ENCODE results near the gene HSPA12B. TPM values are rescaled to one million over a fixed set of nuclear protein-coding genes. Genes with fewer than 3 reads are reported as not detected.
A peak's percentile ranks its signal among the peaks of the same experiment; 100 is the strongest.
"Not testable (repeated sequence)": the region's sequence is repeated elsewhere in the genome, so short reads cannot be mapped to it uniquely, and the experiment has no call there.

Gene HSPA12B
- polyA plus RNA-seq, 10 donors = 18.9 to 34.3 (median 23.4) TPM

DNA sequence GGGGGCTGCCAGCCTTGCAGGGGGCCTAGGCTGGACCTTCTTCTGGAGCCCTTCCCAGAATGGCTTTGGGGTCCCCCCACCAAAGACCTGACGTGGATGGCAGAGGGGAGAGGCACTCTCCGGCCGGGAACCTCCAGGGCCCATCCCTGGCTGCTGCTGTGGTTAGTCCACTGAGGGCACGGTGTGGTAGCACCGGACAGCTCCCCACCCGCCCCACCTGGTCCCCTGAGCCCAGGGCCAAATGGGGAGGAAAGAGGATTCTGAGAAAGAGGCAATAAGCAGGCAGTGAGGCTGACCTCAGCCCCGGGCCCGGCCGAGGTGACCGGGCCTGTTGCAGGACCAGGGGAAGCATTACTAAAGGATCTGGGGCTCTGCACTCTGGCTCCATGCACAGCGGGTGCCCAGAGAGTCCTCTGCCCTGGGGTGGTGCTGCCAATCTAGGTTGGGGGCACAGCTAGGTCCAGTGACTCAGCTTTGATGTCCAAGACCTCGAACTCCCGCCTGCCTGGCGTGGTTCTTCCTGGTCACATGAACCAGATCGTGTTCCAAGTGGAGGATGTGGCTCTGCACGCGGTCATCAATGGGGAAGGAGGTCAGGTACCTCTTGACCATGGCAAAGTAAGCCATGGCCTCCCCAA lies 51.9 kb downstream of the HSPA12B start:
- peak in 1 of 3 donors; percentile 13 for DNase-seq

- DNase-seq = peak in 1 of 3 donors; percentile 11
Measured at GRCh38 chr20:3784863-3785239, 52.4 kb downstream of the HSPA12B start.

GRCh38 chr20:3785240-3786125 lies 53.0 kb downstream of the HSPA12B start:
- DNase-seq = peak in 1 of 3 donors; percentile 53

GRCh38 chr20:3786126-3786484 lies 53.6 kb downstream of the HSPA12B start:
- peak in 2 of 3 donors; percentile 68 to 85 for DNase-seq

GRCh38 chr20:3786665-3787323 lies 54.3 kb downstream of the HSPA12B start, which contains the start of gene CENPB:
Gene CENPB (minus strand): TSS chr20:3786740. CDS start chr20:3786483, 257 bp downstream.
- peak; percentile 89 to 94 (median 93) for DNase-seq

DNA sequence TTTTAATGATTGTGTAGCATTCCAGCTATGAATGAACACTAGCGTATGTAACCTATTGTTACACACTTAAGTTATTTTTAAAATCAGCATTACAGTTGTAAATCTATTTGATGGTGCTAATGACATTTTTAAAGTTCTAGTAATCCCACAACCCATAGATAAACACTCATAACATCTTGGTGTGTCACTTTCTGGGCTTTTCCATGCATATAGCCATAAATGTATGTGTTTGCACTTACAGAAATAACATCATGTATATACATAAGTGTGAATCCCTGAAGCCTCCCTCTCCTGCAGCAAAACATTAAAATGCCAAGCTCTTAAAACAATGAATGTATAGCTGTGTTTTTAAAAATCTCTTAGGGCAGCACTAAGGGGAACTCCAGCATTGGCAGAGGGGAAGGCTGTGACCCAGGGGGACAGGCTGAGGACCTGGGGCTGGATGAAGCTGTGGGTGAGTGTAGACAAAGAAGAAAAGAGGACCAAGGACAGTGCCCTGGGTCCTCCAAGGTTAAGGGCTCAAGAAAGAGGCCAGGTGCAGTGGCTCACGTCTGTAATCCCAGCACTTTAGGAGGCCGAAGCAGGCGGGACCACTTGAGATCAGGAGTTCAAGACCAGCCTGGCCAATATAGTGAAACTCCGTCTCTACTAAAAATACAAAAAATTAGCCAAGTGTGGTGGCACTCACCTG lies 55.0 kb downstream of the HSPA12B start:
- peak in 1 of 3 donors; percentile 14 for DNase-seq

DNA sequence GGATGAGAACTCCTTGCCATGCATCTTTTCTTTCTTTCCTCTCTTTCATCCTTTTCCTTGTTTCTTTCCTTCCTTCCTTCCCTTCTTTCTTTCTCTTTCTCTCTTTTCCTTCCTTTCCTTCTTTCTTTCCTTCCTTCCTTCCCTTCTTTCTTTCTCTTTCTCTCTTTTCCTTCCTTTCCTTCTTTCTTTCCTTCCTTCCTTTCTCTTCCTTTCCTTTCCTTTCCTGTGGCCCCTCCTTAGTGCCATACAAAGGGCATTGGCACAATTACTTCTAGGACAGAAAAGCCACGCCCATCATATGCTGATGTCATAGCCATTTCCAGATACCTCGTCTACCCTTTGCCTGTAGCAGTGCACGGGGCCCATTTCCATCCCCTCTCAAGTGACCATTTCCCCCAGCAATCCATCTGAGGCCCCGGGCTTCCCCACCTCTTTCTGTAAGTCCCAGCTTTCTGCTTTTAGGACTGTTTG lies 56.2 kb downstream of the HSPA12B start:
- no peak for DNase-seq

DNA sequence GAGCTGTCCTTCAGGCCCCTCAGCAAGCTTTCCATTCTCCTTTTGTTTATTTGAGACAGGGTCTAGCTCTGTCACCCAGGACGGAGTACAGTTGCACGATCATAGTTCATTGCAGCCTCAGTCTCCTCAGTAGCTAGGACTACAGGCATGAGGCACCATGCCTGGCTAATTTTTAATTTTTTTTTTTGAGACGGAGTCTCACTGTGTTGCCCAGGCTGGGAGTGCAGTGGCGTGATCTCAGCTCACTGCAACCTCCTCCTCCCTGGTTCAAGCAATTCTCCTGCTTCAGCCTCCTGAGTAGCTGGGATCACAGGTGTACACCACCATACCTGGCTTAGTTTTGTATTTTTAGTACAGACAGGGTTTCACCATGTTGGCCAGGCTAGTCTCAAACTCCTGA lies 56.7 kb downstream of the HSPA12B start:
- not testable (repeated sequence) for DNase-seq

DNA sequence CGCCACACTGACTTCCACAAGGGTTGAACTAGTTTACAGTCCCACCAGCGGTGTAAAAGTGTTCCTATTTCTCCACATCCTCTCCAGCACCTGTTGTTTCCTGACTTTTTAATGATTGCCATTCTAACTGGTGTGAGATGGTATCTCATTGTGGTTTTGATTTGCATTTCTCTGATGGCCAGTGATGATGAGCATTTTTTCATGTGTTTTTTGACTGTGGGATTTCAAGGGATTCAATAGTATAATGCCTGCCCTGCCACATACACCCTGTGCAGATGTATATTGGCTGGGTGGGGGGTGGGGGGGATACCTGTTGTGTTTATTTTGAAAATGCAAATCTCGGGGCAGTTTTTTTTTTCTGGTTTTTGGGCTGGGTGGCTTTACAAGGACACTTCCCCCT lies 61.7 kb downstream of the HSPA12B start:
- not testable (repeated sequence) for DNase-seq

DNA sequence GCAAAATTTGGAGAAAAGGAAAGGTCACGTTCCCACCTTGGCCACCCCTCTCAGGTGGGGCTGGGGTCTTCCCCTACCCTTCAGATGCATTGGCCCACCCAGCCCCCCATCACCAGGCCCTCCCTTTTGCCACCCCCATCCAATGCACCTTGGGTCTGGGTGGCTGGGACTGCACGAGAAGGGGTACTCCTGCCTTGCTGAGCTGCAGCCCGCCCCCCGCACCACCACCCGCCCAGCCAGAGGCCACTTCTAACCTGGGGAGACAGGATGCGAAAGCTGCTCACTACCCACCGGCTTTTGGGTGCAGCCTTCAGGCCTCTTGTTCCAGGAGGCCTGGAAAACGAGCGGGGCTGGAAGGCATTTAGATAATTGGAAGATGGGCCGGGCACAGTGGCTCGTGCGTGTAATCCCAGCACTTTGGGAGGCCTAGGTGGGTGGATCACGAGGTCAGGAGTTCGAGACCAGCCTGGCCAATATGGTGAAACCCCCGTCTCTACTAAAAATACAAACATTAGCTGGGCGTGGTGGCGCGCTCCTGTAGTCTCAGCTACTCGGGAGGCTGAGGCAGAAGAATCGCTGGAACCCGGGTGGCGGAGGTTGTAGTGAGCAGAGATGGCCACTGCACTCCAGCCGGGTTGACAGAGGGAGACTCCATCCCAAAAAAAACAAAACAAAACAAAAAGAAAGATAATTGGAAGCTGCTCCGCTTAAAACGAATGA lies 62.4 kb downstream of the HSPA12B start:
- DNase-seq = peak in 1 of 3 donors; percentile 4

DNA sequence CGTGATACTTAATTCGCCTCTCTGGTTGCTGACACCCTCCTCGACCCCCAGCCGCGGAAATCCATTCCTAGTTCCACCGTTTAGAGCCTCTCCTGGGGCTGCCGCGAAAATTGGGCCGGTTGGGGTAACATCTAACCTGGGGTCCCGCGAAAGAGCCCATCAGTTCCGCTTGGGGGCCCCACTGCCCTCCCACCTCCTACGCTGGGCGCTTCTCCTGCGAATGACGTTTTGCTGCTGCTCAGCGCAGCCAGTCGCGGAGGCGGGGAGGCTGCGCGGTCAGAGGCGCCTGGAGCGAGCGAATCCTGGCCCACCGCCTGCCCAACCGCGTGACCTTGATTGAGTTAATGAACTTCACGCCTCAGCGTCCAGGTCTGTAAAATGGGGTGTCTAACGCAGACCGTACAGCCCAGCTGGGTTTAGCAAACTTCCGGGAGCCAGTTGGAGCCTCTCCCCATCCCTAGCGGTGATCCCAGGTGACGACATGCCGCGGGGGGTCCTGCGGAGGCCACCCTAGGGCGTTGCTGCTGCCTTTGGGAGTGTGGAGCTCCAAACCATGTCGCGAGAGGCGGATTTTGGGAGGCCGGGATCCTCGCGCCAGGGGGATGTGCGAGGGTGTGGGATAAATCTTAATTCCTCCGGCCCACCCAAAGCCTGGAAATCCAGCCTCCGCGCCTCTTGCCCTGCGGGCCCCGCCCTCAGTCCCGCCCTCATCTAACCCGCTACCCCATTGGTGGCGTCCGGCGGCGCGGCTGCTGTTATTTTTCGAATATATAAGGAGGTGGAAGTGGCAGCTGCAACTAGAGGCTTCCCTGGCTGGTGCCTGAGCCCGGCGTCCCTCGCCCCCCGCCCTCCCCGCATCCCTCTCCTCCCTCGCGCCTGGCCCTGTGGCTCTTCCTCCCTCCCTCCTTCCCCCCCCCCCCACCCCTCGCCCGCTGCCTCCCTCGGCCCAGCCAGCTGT lies 63.3 kb downstream of the HSPA12B start, which contains the start of gene CDC25B:
TSS of gene CDC25B (plus strand) at position 800 of the 958 bp plus-strand sequence. CDS start 222 bp downstream, outside the sequence.
- DNase-seq = peak; percentile 95 to 98 (median 96)

- DNase-seq = peak in 1 of 3 donors; percentile 45
Measured at GRCh38 chr20:3796477-3797225, 64.2 kb downstream of the HSPA12B start.

DNA sequence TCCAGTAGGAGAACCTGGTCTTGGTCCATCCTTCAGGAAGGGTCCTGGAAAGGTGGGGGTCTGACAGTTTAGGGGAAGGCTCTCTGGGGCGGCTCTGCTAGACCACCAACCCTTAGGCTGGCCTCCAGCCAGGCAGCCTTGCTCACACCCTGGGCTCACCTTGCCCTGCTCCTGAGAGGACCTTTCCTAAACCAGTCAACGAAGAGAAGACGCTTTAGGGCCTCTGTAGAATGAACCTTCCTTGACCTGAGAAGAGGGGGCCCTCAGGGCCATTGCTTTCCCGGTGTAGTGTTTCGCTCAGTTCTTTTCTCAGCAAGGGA lies 64.7 kb downstream of the HSPA12B start:
- DNase-seq = no peak

GRCh38 chr20:3797592-3798372 lies 65.3 kb downstream of the HSPA12B start:
- DNase-seq = no peak

DNA sequence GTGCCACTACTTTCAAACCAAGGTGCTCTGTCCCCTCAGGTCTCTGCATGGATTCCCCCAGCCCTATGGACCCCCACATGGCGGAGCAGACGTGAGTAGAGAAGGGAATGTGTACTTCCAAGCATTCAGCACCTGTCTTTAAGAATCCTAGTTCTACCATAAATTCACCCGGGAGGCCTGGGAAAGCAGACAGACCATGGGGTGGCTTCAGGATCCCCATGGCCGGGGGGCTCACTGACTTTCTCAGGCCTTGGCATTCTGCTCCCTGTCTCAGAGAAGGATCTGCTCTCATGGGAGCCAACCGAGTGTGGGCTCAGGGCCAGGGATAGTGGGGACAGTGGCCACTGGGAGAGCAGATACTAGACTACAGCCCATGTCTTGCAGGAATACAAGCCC lies 65.9 kb downstream of the HSPA12B start:
- DNase-seq = no peak

DNA sequence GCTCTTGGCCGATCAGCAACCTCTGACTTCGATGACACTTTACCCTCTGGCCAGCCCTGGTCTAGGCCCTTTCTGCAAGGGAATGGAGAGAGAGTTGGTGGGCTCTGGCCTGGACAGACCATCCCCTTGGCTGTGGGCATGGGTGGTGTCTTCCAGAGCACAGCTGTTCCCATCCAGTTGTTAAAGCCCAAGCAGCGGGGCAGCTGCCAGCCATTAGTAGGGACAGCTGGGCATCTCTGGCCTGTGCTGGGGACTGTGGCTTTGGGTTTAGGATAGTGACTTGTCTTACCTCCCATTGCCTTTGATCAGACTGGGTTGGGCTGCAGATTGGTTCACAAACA lies 66.4 kb downstream of the HSPA12B start:
- peak in 2 of 3 donors; percentile 70 to 74 for DNase-seq

GRCh38 chr20:3800256-3800877 lies 67.9 kb downstream of the HSPA12B start:
- DNase-seq = no peak

DNA sequence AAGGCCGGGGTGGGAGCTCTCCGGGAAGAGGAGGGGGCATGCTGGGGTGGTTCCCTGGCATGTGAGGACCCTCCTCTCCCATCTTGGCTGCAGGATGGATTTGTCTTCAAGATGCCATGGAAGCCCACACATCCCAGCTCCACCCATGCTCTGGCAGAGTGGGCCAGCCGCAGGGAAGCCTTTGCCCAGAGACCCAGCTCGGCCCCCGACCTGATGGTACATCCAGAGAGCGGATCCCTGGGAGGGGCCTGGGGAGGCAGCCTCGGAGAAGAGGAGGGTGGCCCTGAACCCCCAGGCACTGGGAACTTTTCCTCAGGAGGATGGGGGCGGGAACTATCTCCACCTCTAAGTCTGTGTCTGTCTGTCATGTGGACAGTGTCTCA lies 68.4 kb downstream of the HSPA12B start:
- no peak for DNase-seq
